AG04450 (cell line): ENCODE data around the gene SREBF2. TPM values are rescaled to one million over a fixed set of nuclear protein-coding genes. Genes with fewer than 3 reads are reported as not detected.

Experiments used
- CTCF ChIA-PET: fragments of 300-600, 350-600 bp; formaldehyde crosslinking; extraction: SDS; loops from one replicate; lab custom pipeline; 2022; ENCODE audit warnings: antibody characterized with exemption, inconsistent platforms; lab: Charles Lee
- POLR2A ChIA-PET: fragments of 350-600 bp; formaldehyde crosslinking; extraction: SDS; loops from one replicate; lab custom pipeline; 2021; ENCODE audit warnings: antibody characterized with exemption, inconsistent platforms; lab: Yijun Ruan, JAX
- DNase-seq: peaks from one replicate; pipeline ENCODE4 v3.0.0-alpha.2; 2011; ENCODE audit warnings: low read depth, low spot score
- H3K27ac ChIP-seq: one replicate; pipeline ENCODE4 v1.5.1; 2012; ENCODE audit warnings: low read depth, low read length, control low read depth
- H3K27me3 ChIP-seq: one replicate; pipeline ENCODE4 v1.6.0; 2012; ENCODE audit warnings: low read length; ENCODE audit not compliant: control insufficient read depth, insufficient read depth
- H3K4me3 ChIP-seq: 2 replicates; pipeline ENCODE4 v1.5.1; 2011; ENCODE audit warnings: mild to moderate bottlenecking, low read depth, low read length, control low read depth
- H3K9me3 ChIP-seq: 2 replicates; pipeline ENCODE4 v1.5.1; 2012; ENCODE audit warnings: low read length; ENCODE audit not compliant: control insufficient read depth, insufficient read depth
- CTCF ChIP-seq: IDR thresholded peaks from 2 replicates; pipeline ENCODE4 v1.5.1; 2011; ENCODE audit warnings: low read depth, low read length, control low read depth, inconsistent platforms
- polyA plus RNA-seq: library from polyadenylated mRNA; depleted of rRNA; stranded (reverse); fragments of >200 nt; gene quantifications from 2 replicates; pipeline ENCODE4 v1.2.3, GENCODE V29; 2011

SREBF2 gene
- polyA plus RNA-seq, 1 experiment, result 31.7 TPM

- no peak overlapping the region for H3K27ac ChIP-seq
- ChIA-PET CTCF (no interaction called here), POLR2A (no interaction called here)
Measured at GRCh38 chr22:41819257-41819656, 13.6 kb upstream of the SREBF2 start.

GRCh38 chr22:41820447-41820846, 12.5 kb upstream of the SREBF2 start:
- ChIA-PET POLR2A (no interaction called here), CTCF (interaction anchor here (0.6 kb wide), 1 partner anchor 249 kb away, joined by 3 read pairs; no protein-coding TSS in a partner anchor)
- H3K27me3 ChIP-seq, result no peaks in the 10 kb centered on the region
- no peak overlapping the region for H3K27ac ChIP-seq
- no peak for DNase-seq
- no peaks in the 10 kb centered on the region for H3K9me3 ChIP-seq
- no peak for TF ChIP-seq CTCF
- H3K4me3 ChIP-seq, result no peak overlapping the region

More at GRCh38 chr22:41819257-41819656, 13.6 kb upstream of the SREBF2 start:
- Histone ChIP-seq H3K27me3 (no peaks in the 10 kb centered on the region), H3K9me3 (no peaks in the 10 kb centered on the region), H3K4me3 (no peak overlapping the region)
- no peak for DNase-seq
- TF ChIP-seq CTCF, result no peak

- no peaks in the 10 kb centered on the region for H3K9me3 ChIP-seq
- no peak for DNase-seq
- no peak overlapping the region for H3K4me3 ChIP-seq
- no peaks in the 10 kb centered on the region for H3K27me3 ChIP-seq
- CTCF ChIA-PET, result interaction anchor here (1.5 kb wide), 1 partner anchor 124 kb away, joined by 4 read pairs; no protein-coding TSS in a partner anchor
- no peak overlapping the region for H3K27ac ChIP-seq
- POLR2A ChIA-PET, result no interaction called here
- TF ChIP-seq CTCF, result no peak
Measured at GRCh38 chr22:41821471-41822316, 11.2 kb upstream of the SREBF2 start.

GRCh38 chr22:41822317-41823057, 10.4 kb upstream of the SREBF2 start:
- no peak overlapping the region for H3K27ac ChIP-seq
- no peaks in the 10 kb centered on the region for H3K9me3 ChIP-seq
- CTCF ChIA-PET, result interaction anchor here (0.6 to 1.5 kb wide), 2 partner anchors 48 to 125 kb away, joined by 4 to 7 read pairs; no protein-coding TSS in a partner anchor
- TF ChIP-seq CTCF, result peak; percentile 42
- no peak for DNase-seq
- POLR2A ChIA-PET, result no interaction called here
- no peaks in the 10 kb centered on the region for H3K27me3 ChIP-seq
- H3K4me3 ChIP-seq, result no peak overlapping the region
